Right lobe of liver (tissue), 4 donors: ENCODE measurements around the gene ETS2.

Experiments used
- POLR2A ChIP-seq: fragments of 450-650 bp; IDR thresholded peaks from one replicate; pipeline ENCODE4 v1.6.1; 2017; ENCODE audit warnings: antibody characterized with exemption, mild to moderate bottlenecking
- TF ChIP-seq, protein P1 (sequence below), 4 donors: fragments of 200-600 bp in 3 of 4; fragments of 450-650 bp in 1 of 4; IDR thresholded peaks; one replicate each; pipeline versions ENCODE4 v1.5.1 to v1.8.0; 2016 to 2022; ENCODE audit warnings: antibody characterized with exemption in 4 of 4, mild to moderate bottlenecking in 2 of 4
- donor health status: DM: no; HTN: no; CAD: no.
- donor health status: DM: no; HTN: no; CAD: no.
- donor health status: DM: no; HTN: yes; CAD: no.

DNA sequence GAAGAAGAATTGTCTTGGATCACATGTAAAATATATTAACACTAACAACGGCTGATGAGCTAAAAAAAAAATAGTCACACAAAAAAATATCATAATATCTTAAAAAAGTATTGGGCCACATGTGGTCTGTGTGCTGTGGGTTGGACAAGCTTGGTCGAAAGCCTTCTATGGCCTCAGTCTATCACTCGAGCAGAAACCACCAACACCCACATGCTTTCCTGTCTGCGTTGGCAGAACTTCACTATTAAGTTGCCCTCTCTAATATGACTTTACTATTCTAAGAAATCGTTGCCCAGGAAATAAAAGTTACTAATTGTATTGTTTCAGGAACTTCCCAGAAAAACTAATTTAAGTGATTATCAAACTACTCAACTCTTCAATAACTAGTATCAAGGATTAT, 28.2 kb upstream of the ETS2 start:
- TF ChIP-seq, protein P1, sequence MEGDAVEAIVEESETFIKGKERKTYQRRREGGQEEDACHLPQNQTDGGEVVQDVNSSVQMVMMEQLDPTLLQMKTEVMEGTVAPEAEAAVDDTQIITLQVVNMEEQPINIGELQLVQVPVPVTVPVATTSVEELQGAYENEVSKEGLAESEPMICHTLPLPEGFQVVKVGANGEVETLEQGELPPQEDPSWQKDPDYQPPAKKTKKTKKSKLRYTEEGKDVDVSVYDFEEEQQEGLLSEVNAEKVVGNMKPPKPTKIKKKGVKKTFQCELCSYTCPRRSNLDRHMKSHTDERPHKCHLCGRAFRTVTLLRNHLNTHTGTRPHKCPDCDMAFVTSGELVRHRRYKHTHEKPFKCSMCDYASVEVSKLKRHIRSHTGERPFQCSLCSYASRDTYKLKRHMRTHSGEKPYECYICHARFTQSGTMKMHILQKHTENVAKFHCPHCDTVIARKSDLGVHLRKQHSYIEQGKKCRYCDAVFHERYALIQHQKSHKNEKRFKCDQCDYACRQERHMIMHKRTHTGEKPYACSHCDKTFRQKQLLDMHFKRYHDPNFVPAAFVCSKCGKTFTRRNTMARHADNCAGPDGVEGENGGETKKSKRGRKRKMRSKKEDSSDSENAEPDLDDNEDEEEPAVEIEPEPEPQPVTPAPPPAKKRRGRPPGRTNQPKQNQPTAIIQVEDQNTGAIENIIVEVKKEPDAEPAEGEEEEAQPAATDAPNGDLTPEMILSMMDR (IDR thresholded peaks at IDR 0.05): no peak
- TF ChIP-seq POLR2A: no peak
